Activated T-helper 1 cell treated with Interleukin-2 at 50 U/mL for 16 hours (primary cell): ENCODE results near the gene WDR86.

ENCODE experiments used
- DNase-seq: peaks from one replicate; pipeline ENCODE4 v3.0.0-alpha.2; 2020; ENCODE audit warnings: low read depth

Gene WDR86

DNA sequence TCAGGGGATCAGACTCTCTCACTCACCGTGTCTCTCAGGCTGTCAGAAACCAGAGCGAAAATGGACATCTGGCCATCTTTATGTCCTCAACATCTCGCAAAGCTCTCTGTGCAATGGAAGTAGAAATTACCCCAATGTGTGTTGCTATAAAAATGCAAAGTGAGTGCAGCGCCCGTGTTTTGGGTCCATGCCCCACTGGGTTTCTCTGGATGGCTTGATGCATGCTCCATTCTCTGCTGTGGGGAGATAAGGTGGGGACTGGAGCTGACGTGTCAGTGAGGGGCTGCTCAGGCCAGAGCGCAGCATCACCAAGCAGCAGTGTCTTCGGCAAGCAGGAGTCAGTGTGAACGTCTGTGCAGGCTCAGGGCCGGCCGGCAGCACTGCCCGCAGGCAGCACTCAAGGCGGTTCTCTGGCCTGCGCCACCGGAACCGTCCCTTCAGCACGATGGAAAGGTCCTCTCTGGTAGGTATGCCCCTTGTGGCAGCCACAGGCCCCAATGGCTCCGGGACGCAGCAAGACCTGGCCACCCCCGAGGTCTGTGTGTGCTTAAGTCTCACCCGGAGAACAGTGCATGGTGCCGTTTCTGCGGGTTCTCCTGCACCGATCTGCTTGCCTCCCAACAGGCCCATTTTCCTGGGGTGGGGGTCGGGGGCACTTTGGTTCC, 30.2 kb downstream of the WDR86 start:
- no peak for DNase-seq

DNA sequence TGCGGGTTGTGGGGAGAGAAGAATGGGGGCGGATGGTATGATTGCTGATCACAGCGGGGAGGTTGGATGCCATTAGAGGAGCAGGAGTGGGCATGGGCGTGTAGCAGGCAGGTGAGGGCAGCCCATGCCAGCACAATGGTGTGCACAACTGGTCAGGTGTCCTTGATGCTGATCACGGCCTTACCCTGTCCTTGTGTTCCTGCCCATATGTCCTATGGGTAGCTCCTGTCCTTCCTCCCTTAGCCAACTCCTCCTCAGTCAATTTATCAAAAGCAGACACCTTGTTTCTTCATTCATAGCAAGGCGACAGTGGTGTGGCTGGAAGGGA, 30.7 kb downstream of the WDR86 start:
- no peak for DNase-seq

DNA sequence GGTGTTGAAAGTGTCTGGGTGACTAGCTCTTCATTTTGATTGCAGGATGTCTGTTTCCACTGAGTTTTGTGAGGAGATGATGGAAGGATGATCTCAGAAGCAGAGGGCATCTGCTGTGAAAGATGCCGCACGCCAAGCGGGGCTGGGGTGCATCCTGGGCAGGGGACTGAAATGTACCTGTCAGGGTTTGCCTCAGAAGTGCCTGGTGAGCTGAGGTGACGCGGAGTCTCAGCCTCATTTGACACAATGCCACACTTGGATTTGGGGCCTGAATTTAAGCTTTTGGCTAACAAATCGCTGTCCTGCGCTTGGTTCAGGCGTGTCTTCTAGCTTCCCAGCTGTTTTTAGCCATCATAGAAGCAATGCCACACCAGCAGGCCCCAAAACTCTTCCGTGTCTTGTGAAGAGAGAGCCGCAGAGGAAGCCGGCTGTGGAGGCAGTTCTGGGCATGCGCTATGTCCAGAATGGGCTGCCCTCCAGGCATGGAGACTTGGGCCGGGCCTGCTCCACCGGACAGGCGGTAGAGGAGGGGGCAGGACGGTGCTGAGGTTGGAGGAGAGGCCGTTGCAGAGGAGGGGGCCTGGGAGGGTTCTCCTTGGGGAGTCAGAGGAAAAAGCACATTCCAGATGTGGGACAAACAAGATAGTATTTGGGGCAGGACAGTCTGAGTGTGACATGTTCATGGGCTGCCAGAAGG, 31.2 kb downstream of the WDR86 start:
- DNase-seq: no peak

DNA sequence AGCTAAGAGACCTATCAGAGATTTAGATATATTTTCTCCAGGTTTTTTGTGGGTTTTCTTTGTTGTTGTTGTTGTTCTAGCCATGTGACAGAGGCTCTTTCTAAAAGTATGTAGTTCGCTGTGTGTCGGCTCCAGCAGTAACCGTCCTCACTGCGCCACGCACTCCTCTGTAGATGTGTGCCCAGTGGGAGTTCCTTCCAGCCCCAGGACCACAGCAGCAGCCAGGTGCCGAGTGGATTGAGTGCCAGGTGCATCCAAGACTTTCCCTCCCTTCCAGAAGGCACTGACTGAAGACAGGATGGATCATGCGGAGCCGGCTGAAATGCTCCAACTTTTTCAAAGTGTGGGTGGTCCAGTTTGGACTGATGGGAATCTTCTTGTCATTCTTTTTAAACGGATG, 31.8 kb downstream of the WDR86 start:
- DNase-seq: no peak

DNA sequence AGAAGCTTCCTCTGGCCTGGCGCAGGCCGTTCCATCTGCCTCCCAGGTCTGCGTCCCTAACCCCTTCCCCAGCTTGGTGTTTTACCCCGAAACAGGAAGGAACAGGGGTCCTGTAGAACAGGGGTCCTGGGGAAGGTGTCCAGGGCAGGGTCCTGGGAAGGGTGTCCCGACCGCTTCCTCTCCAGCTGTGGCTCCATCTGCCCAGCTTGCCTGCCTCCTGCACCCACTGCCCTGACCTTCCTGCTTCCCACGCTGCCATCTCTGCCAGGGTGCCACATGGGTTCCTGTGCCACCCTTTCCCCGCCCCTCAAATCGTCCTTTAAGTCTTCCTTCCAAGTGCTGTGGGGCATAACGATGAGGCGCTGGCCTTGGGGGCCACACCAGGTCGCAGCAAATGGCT, 32.4 kb downstream of the WDR86 start:
- no peak for DNase-seq

DNA sequence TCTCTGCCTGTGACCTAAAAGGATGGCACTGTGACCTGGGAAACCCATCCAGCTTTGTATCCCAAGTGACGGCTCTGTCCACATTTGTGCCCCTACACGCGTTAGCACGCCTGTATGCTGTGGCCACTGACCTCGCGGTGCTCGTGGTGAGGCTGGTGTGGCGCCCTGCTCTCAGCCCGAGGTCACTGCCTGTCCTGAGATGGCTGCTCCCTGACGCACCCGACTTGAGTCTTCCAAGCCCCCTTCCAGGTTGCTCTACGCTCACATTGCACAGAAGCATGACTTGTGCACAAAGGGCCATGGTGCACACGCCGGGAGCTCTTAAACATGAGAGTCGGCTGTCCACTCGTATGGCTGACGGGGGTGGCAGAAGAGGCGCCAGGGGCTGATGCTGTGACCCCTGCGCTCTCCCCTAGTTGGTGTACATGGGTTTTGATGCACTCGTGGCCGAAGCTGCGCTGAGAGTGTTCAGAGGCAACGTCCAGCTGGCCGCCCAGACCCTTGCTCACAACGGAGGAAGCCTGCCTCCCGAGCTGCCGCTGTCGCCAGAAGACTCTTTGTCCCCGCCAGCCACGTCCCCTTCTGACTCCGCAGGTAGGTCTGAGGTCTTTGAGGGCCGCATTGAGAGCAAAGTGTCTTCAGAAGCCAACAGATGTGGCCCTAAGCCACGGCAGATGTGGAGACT, 33.5 kb downstream of the WDR86 start:
- DNase-seq: no peak

DNA sequence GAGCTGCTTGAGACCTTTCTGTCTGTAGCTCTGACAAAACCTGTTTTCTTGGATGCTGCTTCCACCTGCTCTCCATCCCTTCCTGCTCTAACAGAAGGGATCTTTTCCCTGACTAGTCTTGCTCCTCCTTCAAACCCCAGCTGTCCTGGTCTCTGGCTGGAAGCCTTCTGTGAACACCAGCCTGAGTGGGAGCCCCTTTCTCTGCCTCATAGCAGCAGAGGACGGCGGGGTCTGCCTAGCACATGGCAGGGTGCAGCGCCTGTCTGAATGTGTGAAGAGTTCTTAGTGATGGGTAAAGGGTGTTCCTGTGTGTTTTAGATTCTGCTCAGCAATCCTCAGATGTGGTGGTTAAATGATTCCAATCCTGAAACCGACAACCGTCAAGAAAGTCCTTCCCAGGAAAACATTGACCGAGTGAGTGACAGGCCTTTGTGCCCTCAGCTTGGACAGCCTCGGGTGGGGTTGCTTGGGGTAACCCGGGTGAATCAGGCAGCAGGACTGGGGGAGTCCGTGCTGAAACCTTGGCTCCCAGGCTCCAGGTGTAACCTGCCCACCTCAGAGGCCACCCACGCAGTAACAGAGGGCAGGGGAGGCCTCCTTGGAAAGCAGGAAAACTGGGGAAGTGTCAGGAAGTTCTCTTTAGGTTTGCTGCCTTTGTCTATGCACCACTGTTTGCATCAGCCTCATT, 34.2 kb downstream of the WDR86 start:
- DNase-seq: no peak

DNA sequence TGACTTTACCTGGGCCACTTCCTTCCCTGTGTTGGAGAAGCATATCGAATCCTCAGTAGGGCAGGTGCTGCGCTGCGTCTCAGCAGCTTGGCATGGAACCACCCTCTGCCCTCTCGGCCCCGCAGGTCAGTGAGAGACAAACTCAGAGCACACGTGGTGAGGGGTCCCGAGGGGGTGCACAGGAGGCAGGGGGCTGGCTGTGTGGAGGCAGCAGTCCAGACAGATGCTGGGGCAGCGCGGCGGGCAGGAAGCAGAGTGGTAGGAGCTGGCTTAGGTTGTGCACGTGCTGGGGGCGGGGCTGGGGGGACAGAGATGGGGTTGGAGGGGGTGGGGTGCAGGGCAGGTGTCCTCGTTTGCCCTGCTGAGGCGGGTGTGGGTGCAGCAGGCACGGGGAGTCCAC, 35.1 kb downstream of the WDR86 start:
- no peak for DNase-seq

DNA sequence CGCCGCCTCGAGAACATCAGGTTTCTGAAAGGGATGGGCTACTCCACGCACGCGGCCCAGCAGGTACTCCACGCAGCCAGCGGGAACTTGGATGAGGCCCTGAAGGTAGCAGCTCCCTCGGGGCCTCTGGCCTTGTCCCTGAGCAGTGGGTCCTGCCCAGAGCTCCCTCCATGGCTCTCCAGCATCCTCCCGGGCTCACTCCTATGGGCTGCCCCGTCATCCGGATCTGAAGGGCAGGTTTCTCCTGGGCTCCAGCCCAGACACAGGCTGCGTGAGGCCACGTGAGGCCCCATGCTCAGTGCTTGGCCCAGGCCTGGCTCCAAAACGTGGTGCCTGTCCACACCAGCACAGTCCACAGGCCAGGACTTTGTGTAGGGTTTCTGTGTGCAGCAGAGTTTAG, 35.7 kb downstream of the WDR86 start:
- DNase-seq: no peak

DNA sequence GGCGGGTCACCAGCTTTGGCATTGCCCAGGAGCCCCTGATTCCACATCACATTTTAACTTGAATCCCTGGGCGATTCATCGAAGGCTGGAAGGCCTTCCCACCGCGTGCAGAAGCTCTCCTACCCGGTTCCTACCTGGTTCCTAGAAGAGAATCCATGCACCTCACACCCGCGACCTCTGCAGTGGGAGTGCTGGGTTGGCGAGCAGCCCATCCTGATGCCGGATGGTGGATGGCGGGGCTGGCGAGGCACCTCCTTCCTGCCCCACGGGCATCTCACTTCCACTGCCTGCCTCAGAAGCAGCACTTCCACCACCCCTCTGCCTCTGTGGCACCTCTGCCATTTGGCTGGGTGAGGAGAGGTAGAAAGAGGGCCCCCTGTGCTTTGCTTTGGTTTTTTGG, 36.2 kb downstream of the WDR86 start:
- DNase-seq: no peak

DNA sequence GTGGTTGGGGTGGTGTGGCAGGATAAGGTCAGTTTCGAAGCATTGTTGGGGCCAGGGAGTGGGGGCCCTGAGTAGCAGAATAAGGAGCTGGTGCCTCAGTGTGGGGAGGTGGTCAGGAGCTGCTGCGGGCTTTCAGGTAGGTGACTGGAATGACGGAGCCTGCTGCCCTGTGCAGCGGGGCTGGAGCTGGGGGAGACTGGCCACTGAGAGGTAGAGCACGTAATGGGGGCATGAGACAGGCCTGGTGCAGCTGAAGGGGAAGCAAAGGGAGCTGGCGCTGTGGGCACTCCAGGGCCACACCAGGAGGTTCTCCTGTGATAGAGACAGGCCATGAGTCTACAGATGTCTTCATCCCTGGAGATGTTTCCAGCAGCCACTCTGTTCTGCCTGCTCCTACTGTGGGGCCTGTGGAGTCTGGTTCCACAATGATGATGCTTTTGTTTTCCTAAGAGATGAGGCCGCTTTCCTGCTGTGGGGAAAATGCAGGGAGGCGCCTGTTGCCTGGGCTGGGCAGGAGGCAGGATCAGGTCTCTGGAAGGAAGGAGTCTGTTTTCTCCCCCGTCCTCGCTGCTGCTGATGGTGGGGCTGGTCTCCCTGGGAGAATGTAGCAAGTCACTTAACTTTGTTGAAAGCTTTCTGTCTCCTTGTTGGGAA, 37.1 kb downstream of the WDR86 start:
- DNase-seq: no peak

DNA sequence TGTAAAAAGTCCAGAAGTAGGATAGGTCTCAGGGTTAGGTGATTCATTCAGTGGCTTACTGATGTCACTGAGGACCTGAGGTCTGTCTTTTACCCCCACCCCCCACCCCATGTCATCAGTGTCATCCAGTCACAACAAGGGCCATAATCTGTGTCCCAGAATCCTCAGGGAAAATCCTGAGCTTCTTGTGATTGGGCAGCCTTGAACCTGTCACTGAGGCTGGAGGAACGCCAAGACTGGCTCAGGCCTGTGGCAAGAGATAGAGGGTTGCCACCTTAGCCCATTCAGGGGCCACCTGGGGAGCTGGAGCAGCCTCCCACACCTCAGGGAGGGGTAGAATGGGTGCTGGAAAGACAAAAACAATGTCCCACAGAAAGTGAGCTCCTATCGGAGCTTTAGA, 38.6 kb downstream of the WDR86 start:
- DNase-seq: no peak

DNA sequence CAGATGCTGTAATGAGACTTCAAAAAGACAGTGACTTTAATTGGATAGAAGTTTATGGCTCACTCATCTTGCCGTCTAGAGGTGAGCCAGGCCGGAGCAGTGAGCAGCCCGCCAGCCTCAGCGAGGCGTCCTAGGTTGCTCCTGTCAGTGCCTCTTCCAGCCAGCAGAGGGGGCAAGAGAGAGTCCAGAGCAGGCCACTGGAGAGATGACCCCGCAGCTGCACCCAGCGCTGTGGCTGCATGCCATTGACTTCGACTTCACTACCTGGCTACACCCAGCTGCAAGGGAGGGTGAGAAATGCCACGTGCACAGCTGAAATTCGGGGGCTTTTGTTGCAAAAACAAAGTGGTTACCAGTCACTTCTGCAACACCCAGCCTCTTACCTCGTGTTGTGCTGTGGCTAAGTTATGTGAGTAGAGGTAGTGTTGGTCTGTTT, 41.7 kb downstream of the WDR86 start:
- DNase-seq: peak; percentile 57

DNA sequence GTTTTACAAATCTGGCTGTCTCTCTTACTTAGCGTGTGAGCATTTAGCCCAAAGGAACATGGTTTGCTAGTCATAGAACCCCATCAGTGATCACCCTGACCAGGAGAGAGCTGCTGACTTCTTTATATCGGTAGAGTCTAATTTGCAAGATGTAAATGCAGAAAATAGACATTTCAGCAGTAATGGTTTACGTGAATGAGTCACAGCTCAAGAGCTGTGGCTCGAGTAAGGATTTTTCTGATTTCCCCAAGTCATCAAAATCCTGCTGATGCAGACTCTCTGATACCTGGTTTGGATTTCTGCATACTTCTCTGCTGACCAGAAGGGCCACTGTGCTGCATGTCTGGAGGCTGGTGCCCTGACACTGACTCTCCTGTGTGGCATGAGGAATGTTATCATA, 42.6 kb downstream of the WDR86 start:
- no peak for DNase-seq

DNA sequence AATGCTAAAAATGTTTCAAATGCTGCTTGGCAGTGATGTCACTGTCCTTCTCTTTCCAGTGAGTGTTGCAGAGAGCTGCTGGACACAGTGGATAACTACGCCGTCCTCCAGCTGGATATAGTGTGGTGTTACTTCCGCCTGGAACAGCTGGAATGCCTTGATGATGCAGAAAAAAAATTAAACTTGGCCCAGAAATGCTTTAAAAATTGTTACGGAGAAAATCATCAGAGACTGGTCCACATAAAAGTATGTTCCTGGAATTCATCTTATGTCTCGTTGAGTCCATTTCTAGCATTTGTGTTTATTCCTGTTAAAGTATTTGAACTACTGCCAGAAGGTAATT, 43.0 kb downstream of the WDR86 start:
- no peak for DNase-seq

DNA sequence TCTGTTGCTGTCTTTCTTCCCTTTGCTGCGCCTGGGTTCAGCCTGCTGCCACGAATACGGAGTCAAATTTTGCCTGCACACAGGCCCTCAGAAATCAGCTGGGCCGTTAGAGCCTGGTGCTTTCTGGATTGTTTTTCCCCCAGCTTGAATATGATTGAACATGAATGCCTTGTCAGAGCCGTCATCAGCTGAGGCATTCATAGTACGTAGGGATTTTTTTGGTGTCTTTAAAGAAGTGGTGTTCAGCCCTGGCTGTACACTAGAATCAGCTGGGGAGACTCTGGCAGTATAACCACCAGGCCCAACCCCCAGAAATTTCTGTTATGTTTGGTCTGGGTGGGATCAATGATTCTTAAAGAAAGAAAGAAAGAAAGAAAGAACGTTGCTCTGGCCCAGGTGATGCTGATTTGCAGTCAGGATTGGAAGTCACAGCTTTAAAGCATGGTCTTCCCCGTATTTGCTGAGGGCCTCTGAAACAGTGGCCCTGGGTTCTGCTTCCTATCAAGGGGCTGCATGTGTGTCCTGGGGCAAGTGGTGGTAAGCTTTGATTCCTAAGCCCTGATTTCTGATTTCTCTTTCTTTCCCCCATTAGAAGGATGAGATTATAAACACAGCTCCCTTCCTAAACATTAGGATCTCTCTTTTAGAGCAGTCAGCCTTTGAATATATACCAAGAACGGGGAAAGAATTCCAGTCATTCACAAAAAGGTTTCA, 43.5 kb downstream of the WDR86 start:
- no peak for DNase-seq

DNA sequence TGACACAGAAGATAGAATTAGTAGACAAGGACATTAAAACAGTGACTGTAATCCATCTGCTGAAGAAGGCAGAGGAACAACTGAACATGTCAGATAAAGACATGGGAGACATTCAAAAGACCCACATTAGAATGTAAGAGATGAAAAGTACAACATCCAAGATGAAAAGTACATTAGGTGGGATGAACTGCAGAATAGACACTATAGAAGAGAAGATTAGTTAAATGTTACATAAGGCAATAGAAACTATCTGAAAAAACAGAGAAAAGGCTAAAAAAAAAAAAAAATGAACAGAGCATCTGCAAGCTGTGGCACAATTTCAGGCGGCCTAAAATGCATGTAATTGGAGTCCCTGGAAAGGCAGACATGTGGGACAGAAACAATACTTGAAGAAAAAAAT, 46.7 kb downstream of the WDR86 start:
- DNase-seq: no peak

DNA sequence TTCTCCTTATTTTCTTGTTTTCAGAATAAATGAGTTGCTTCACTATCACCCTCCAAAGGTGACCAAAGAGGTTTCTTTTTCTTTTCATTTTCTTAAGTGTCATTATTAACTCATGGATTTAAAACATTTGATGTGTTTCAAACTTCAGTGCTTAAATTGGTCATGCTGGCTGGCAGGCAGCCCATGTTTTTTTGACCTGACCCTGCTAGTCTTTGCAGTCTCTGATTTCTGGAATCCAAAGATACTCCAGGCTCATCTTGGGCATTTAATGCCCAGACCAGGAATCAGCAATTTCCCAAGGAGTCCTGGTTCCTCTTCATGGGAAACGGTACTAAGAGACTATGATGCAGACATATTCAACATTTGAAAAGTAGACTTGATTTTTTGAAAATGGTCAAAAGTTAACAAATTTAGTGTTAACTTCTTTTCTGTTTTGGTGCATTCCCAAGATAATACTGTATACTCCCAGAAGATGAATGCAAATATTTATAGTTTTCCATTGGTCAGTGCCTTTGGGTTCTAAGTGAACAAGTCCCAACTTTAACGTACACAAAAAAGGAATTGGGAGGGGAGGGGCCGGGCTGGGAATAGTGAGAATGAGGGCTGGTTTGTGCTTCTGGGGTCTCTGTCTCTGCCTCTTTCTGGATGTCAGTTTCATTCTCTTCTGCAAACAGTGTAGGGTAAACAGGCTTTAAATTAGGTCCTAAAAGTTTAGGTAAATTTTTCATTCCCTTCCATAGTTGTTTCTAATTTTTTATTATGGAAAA, 48.5 kb downstream of the WDR86 start:
- DNase-seq: no peak

DNA sequence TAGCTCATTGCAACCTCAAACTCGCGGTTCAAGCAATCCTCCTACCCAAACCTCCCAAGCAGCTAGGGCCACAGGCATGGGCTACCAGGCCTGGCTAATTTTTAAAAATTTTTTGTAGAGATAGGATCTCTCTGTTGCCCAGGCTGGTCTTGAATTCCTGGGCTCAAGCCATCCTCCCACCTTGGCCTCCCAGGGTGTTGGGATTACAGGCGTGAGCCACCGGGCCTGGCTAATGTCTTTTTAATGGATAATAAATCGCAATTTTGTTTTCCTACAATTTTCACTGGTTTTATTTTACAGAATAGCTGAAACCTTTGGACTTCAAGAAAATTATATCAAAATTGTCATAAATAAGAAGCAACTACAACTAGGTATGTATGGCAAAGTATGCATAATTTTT, 57.3 kb downstream of the WDR86 start:
- DNase-seq: no peak

DNA sequence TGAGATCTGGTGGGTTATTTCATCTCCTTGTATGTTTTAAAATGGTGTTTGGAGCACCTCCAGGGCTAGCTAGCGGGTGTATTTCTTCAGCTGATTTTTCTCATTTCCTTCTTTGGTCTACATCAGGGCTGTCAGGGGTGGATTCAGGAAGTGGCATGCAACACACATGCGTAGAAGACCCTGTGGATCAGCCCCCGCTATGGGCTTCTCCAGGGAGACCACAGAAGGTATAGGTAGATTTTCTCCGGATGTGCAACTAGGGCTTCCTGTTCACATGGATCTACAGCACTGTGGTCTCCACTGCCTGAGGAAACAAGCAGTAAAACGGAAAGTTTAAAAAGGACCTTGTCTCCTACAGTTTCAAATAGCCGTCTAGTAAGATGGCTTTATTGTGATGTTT, 57.9 kb downstream of the WDR86 start:
- DNase-seq: peak; percentile 29

DNA sequence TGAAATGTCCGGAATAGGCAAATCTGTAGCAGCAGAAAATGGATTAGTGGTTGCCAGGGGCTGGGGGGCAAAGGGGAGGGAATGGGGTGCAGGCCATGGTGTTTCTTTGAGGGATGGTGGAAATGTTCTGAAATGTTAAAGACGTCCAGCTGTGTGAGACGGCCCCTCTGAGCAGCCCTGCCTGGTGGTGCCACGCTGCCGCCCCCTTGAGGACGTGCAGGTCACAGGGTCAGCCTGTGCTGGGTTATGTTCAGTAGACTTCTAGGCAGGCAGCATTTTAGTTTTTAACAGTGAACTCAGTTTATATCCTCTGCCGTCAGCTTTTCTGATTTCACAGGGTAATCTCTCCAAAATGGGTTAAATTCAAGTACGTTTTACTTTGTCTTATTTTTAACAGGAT, 58.8 kb downstream of the WDR86 start:
- no peak for DNase-seq
